ENCODE results near the gene BACH1.
"Not testable (repeated sequence)": the region's sequence is repeated elsewhere in the genome, so short reads cannot be mapped to it uniquely, and the experiment has no call there.

BACH1 gene

DNA sequence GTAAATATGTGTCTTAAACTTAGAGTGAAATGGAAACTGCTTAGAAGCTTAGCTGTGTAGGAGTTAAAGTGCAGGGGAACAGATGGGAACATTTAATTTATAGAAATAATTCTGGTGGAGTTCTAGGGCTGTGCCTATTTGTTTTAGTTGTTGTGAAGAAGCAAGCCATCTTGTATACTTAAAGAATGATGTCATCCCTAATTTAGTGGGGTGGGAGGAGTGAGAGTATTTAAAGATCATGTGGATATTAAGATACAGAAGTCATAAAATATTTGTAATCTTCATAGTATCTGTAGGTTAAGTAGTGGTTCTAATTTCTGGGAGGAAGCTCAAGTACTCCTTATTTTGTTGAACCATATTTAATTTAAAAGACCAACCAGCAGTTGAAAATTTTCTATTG is 41.5 kb downstream of the BACH1 start:
- Mint-ChIP-seq H3K9me3 (no peaks in the 10 kb centered on the region), H3K4me1 (peaks cover 26% of the 10 kb centered on the region), H3K27me3 (no peaks in the 10 kb centered on the region), H3K36me3 (peaks cover 46% of the 10 kb centered on the region), H3K27ac (no peak overlapping the region), H3K4me3 (no peak overlapping the region)
- no peak for ATAC-seq

DNA sequence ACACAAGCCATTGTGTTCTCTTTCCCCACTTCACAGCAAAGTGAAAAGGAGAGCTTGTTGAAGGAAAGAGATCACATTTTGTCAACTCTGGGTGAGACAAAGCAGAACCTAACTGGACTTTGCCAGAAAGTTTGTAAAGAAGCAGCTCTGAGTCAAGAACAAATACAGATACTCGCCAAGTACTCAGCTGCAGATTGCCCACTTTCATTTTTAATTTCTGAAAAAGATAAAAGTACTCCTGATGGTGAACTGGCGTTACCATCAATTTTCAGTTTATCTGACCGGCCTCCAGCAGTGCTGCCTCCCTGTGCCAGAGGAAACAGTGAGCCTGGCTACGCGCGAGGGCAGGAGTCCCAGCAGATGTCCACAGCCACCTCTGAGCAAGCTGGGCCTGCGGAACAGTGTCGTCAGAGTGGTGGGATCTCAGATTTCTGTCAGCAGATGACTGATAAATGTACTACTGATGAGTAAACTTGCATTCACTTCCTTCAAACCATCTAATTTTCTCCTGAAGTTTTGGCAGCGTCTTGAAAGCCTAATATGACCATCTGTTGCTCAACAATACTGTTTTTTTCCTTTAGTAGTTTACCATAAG is 43.7 kb downstream of the BACH1 start:
- Mint-ChIP-seq H3K36me3 (peaks cover 40% of the 10 kb centered on the region), H3K4me1 (peaks cover 33% of the 10 kb centered on the region), H3K9me3 (no peaks in the 10 kb centered on the region), H3K4me3 (no peak overlapping the region), H3K27me3 (no peaks in the 10 kb centered on the region), H3K27ac (peak overlapping the region; percentile 76)
- ATAC-seq = peak; percentile 62

DNA sequence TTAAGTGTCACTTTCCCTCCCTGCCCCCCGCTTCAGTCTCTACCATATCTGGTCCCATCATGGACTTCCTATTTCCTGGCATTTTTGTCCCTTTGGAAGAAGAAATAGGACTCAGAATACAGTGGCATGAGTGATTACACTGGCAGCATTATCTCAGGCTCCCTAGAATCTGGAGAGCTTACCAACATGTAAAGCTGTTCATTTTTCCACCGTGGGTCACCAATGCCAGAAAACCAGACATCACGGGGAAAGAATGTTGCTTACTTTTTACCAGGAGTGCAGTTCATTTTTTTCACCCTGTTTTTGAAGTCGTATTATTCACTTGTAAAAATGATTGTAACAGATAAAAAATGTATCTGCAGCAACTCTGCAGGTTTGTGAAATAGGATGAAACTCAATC is 44.8 kb downstream of the BACH1 start:
- no peaks in the 10 kb centered on the region for H3K9me3 Mint-ChIP-seq
- H3K27ac Mint-ChIP-seq = no peak overlapping the region
- peaks cover 37% of the 10 kb centered on the region for H3K36me3 Mint-ChIP-seq
- ATAC-seq = no peak
- no peaks in the 10 kb centered on the region for H3K27me3 Mint-ChIP-seq
- H3K4me1 Mint-ChIP-seq = peaks cover 44% of the 10 kb centered on the region
- no peak overlapping the region for H3K4me3 Mint-ChIP-seq

DNA sequence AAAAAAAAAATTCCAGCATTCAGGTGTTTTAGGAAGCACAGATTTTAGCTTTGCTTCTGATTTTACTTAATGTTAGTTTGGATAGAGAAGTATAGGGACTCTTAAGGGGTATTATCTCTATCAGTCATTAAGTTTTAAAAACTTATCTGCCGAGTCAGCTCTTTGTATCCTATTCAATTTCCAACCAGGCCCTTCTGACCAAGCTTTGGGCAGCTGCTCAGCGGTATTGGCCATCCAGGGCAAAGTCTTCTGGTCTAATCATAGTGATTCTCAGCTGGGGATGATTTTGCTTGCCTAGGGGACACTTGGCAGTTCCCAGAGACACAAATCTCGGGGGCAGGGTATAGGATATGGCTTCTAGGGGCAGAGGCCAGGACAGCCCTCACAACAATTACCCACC is 47.6 kb downstream of the BACH1 start:
- H3K27ac Mint-ChIP-seq = no peak overlapping the region
- no peak overlapping the region for H3K4me3 Mint-ChIP-seq
- H3K27me3 Mint-ChIP-seq = no peaks in the 10 kb centered on the region
- H3K4me1 Mint-ChIP-seq = peaks cover 39% of the 10 kb centered on the region
- peaks cover 34% of the 10 kb centered on the region for H3K36me3 Mint-ChIP-seq
- no peaks in the 10 kb centered on the region for H3K9me3 Mint-ChIP-seq
- ATAC-seq = no peak

DNA sequence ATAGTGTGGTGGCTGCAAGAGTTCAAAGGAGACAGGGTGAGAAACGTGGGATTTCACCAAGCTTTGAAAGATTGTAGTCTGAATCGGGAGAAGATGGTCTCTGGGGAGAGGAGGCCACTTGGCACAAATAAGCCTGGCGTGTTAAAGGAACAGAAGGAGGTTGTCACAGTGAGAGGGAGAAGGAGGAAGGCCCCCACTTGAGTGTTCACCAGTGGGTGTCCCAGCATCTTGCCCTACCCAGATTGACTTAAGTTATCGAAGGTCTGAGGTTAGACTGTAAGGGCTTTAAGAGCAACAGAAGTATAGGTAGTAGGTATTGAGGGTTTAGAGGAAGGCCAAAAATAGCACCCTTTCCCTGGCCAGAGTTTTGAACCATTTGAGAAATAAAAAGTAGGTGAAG is 48.0 kb downstream of the BACH1 start:
- Mint-ChIP-seq H3K36me3 (peaks cover 39% of the 10 kb centered on the region), H3K9me3 (no peaks in the 10 kb centered on the region), H3K27ac (no peak overlapping the region), H3K27me3 (no peaks in the 10 kb centered on the region), H3K4me3 (no peak overlapping the region), H3K4me1 (peaks cover 36% of the 10 kb centered on the region)
- no peak for ATAC-seq

DNA sequence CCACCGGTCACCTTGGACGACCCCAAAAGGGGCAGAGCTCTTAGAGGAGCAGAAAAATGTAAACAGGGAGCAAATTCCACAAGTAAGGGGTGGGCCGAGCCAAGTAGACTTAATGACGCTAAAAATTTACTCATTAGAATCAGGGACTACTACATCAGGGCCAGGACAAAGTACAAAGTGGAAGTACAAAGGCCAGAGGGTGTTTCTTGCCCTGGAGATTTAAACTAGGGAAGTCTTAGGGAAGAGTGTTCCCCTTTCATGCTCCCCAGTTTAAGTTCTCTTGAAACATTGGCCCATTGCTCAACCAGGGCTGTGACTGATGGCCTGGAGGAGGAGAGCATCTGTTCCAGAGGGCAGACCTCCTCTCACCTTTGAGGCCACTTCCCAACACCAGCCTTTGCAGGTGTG is 48.6 kb downstream of the BACH1 start:
- ATAC-seq = no peak
- Mint-ChIP-seq H3K9me3 (no peaks in the 10 kb centered on the region), H3K27me3 (no peaks in the 10 kb centered on the region), H3K4me1 (peaks cover 31% of the 10 kb centered on the region), H3K36me3 (peaks cover 36% of the 10 kb centered on the region), H3K27ac (peak overlapping the region; percentile 63), H3K4me3 (no peak overlapping the region)

DNA sequence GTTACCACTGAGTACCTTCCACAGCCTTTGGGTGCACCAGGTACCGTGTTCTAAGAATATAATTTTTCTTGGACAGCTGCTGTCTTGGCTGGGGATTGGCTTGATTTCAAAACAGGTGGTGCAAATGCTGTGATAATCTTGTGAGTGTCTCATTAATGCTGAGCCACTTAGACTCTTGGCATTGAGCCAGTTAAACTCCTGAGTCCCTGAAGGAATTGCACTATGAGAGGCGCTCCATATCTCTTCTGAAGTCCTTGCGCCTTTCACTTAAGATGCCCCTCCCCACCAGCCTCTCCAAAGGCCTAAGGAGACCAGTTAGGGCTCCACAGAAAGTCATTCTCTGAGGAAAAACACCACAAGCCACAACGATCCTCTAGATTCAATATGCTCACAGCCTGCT is 51.0 kb downstream of the BACH1 start:
- H3K27me3 Mint-ChIP-seq = no peaks in the 10 kb centered on the region
- peaks cover 25% of the 10 kb centered on the region for H3K4me1 Mint-ChIP-seq
- H3K27ac Mint-ChIP-seq = no peak overlapping the region
- H3K36me3 Mint-ChIP-seq = peaks cover 46% of the 10 kb centered on the region
- peaks cover 13% of the 10 kb centered on the region for H3K9me3 Mint-ChIP-seq
- ATAC-seq = no peak
- H3K4me3 Mint-ChIP-seq = no peak overlapping the region

DNA sequence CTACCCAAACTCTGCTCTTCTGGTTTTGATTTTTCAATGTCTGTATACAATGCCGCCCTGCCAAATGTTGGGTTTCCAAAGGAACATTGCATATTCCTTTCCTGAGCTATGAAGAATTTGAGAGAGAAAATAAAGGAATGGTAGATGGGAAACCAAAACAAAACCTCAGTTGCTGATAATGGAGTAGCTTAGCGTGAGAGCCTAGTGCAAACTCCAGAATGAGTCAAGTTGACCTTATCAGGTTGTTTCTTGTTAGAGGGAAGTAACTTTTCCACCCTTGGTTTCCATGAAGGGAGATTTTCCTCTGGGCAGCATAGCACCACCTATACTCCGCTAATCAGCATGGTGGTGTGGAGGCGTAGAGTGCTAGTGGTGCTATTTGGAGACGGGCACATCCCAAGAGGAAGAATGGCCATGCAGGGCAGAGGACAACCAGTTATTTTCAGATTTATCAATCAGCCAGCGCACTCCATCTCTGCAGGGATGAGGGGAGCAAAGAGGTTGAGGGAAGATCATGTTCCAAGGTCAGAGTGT is 51.6 kb downstream of the BACH1 start:
- ATAC-seq = no peak
- Mint-ChIP-seq H3K27ac (no peak overlapping the region), H3K9me3 (peaks cover 15% of the 10 kb centered on the region), H3K4me3 (no peak overlapping the region), H3K27me3 (no peaks in the 10 kb centered on the region), H3K36me3 (peaks cover 50% of the 10 kb centered on the region), H3K4me1 (peaks cover 25% of the 10 kb centered on the region)

DNA sequence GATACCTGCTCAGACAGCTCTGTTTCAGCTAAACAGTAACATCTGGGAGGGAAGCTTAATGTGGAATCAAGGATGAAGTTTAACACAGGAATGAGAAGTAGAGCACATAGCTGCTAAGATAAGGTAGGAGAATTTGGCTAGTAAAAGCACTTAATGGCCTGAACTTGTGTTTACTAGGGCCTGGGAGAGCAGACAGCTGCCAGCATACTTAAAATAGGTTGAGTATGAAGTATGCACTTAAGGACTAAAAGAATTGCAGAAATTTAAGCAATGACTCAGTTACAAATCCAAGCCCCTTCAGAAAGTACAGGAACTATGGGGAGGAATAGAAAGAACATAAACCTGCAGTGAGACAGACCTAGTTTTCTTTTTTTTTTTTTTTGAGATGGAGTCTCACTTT is 53.0 kb downstream of the BACH1 start:
- Mint-ChIP-seq H3K4me1 (peaks cover 20% of the 10 kb centered on the region), H3K4me3 (no peak overlapping the region), H3K36me3 (peaks cover 54% of the 10 kb centered on the region), H3K9me3 (peaks cover 15% of the 10 kb centered on the region), H3K27me3 (no peaks in the 10 kb centered on the region), H3K27ac (no peak overlapping the region)
- no peak for ATAC-seq

DNA sequence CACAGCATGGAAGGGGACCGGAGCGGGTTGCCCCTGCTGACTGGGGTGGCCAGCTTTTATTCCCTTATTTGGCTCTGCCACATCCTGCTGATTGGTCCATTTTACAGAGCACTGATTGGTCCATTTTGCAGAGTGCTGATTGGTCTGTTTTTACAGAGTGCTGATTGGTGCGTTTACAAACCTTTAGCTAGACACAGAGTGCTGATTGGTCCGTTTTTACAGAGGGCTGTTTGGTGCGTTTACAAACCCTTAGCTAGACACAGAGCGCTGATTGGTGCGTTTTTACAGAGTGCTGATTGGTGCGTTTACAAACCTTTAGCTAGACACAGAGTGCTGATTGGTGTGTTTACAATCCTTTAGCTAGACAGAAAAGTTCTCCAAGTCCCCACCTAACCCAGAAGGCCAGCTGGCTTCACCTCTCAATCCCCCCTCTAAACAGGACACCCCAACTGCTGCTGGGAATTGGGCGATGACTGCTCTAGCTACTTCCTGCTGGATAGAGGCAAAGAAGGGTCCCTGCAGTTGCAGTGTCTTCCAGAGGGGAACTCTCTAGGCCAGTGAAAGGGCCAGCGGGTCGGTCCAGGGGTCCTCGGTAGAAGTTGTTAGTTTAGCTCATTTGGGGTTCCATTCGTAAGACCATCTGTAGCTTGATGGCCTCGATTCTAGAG is 56.5 kb downstream of the BACH1 start:
- not testable (repeated sequence) for H3K4me1 Mint-ChIP-seq, H3K27me3 Mint-ChIP-seq, H3K4me3 Mint-ChIP-seq, ATAC-seq, H3K27ac Mint-ChIP-seq
- peaks cover 15% of the 10 kb centered on the region for H3K9me3 Mint-ChIP-seq
- peaks cover 76% of the 10 kb centered on the region for H3K36me3 Mint-ChIP-seq

DNA sequence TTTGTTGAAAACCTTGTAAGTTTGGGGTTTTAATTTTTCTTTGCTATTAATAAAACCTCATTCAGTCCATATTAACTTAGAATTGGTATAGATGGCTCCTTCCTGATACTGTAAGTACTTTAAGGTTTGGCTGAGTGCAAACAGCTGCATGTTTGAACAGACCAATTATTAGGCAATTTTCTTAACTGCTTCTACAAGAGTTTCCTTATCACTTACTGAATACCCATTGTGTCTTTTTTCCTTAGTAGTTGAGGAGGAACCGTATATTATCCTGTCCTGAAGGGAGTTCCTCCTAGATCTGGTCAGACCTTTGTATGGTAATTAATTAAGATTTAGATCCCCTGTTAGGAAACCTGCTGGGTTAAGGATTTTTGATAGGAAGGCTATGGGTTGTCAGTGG is 57.6 kb downstream of the BACH1 start:
- Mint-ChIP-seq H3K9me3 (peaks cover 15% of the 10 kb centered on the region), H3K36me3 (peaks cover 76% of the 10 kb centered on the region)
- not testable (repeated sequence) for ATAC-seq, H3K27me3 Mint-ChIP-seq, H3K27ac Mint-ChIP-seq, H3K4me3 Mint-ChIP-seq, H3K4me1 Mint-ChIP-seq

DNA sequence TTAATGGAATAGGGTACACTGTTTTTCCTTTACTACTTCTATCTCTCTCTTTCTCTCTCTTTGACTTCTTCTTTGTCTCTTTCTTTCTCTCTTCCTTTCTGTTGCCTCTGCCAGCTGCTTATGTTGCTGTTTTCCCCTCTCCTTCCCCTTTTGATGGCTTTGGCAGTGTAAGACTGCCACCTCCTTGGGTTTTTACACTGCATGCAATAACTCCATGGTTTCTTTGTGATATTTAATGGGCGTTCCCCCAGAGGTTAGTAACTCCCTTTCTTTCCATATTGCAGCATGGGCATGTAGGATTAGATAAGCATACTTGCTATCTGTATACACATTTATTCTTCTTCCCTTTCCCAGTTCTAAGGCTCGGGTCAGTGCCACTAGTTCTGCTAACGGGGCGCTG is 58.1 kb downstream of the BACH1 start:
- not testable (repeated sequence) for H3K4me3 Mint-ChIP-seq, H3K4me1 Mint-ChIP-seq, H3K27ac Mint-ChIP-seq, H3K27me3 Mint-ChIP-seq, ATAC-seq
- peaks cover 15% of the 10 kb centered on the region for H3K9me3 Mint-ChIP-seq
- H3K36me3 Mint-ChIP-seq = peaks cover 76% of the 10 kb centered on the region

DNA sequence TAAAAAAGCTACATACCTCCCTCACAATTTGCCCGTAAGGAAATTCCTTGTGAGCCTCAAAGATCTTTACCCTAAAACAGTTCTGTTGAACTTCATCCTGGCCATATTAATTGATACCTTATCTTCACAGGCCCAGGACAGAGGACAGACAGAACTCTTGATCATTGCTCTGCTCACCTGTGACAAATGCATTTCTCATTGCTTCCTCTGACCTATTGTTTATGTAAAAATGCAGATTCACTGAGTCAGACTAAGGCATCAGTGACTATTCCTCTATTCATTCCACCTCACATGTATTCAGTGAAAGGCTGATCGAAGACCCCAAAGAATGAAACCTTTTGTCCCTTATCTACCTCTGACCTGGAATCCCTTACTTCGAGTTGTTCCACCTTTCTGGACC is 61.0 kb downstream of the BACH1 start:
- Mint-ChIP-seq H3K36me3 (peaks cover 77% of the 10 kb centered on the region), H3K27ac (no peak overlapping the region)
- no peak for ATAC-seq

DNA sequence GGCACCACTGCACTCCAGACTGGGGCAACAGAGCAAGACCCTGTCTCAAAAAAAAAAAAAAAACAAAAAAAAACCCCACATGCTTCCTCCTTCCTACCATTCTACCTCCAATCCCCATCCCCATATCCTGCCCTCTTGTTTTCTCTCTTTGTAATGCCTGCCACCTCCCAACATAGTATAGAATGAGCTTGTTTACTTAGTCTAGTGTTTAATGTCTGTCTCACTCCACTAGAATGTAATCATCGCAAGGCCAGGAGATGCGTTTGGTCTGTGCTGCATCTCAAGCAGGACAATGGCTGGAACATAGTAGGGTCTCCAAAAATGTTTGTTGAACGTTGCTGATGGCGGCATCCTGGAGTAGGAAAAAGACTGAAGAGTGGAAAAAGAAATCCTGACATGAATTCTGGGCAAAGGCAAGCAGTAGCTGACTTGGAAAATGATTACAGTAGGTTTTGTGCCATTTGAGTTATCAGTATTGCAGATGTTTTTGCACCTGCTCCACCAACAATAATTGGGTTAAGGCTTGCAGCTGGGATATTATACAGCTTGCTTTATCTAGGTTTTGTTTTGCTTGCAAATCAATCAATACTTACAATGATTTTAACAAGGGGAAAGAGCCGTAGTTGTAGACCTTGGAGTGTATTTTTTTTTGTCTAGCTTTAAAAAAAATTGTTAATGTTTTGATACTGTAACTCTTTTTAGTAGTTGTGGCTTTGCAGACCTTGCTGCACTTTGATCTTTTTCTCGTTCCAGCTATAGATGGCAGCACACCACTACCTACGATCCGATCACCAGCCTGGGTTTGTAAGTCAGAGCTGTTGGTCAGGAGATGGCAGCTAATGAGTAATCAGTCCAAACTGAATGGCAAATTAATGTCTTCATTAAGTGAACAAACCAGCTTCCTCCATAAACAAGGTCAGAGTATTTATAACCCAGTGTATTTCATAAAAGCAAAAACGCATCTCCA is 62.4 kb downstream of the BACH1 start:
- no peak for ATAC-seq
- Mint-ChIP-seq H3K27ac (no peak overlapping the region), H3K9me3 (no peaks in the 10 kb centered on the region), H3K4me3 (no peak overlapping the region), H3K4me1 (peaks cover 6% of the 10 kb centered on the region), H3K36me3 (peaks cover 74% of the 10 kb centered on the region), H3K27me3 (no peaks in the 10 kb centered on the region)

More for the DNA sequence above, 61.0 kb downstream of the BACH1 start:
- H3K27me3 Mint-ChIP-seq = no peaks in the 10 kb centered on the region
- H3K4me3 Mint-ChIP-seq = no peak overlapping the region
- peaks cover 1% of the 10 kb centered on the region for H3K9me3 Mint-ChIP-seq
- peaks cover 6% of the 10 kb centered on the region for H3K4me1 Mint-ChIP-seq

DNA sequence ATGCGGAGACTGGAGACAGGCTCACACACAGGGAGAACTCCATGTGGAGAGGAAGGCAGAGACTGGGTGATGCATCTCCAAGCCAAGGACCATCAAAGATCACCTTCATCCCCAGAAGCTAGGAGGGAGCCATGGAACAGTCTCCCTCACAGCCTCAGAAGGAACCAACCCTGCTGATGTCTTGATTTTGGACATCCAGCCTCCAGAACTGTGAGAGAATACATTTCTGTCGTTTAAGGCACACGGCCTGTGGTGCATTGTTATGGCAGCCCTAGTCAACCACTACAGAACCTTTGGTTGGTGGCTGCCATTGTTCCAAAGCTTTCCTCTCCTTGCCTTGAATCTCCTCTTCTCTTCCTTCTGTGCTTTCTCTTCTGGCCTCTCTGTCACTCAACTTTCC is 64.0 kb downstream of the BACH1 start:
- H3K4me3 Mint-ChIP-seq = no peak overlapping the region
- ATAC-seq = no peak
- H3K36me3 Mint-ChIP-seq = peaks cover 79% of the 10 kb centered on the region
- no peaks in the 10 kb centered on the region for H3K9me3 Mint-ChIP-seq
- no peak overlapping the region for H3K27ac Mint-ChIP-seq
- no peaks in the 10 kb centered on the region for H3K27me3 Mint-ChIP-seq
- peaks cover 5% of the 10 kb centered on the region for H3K4me1 Mint-ChIP-seq

Measured in stimulated activated memory B cell treated with anti-CD40 and anti-IgM and Interleukin-4, amounts not matched to agents 10 μg/mL and 1 μg/mL and 100 μg/mL, for 72 hours (primary cell).